Measurements from ENCODE around the gene CASP3. TPM values are rescaled to one million over a fixed set of nuclear protein-coding genes. Genes with fewer than 3 reads are reported as not detected.
"Not testable (repeated sequence)": the region's sequence is repeated elsewhere in the genome, so short reads cannot be mapped to it uniquely, and the experiment has no call there.

Gene CASP3
- total and polyA plus RNA-seq, 9 of the 15 experiments (the other 6 are each of a cell fraction or from before 2014, with no cell fraction given) = 17.6 to 40.1 (median 31.8) TPM

GRCh38 chr4:184653650-184654049, 4.4 kb upstream of the CASP3 start (continued):
- no peak for TF ChIP-seq E2F8 (IDR thresholded peaks at IDR 0.05; ENCODE audit: low read depth, partially characterized antibody)

GRCh38 chr4:184652681-184653080, 3.4 kb upstream of the CASP3 start:
- H3K27me3 ChIP-seq (ENCODE audit: control insufficient read depth in 2 of 2, insufficient read depth in 2 of 2, low read length in 2 of 2); H3K4me2 ChIP-seq (ENCODE audit: insufficient read depth, low read length); intact Hi-C loops (cut with micrococcal nuclease); DNase-seq (ENCODE audit: extremely low read depth in 1 of 4, low spot score in 3 of 4); H3K9ac ChIP-seq (ENCODE audit: insufficient read depth in 1 of 2, low read depth in 2 of 2, low read length in 2 of 2); ATAC-seq; CTCF ChIA-PET (ENCODE audit: low intra/inter-chr PET ratio); H3K9me1 ChIP-seq (ENCODE audit: control insufficient read depth, insufficient read depth, low read length); H3K27ac ChIP-seq (ENCODE audit: extremely low read depth, low read depth, low read length); H2AFZ ChIP-seq (ENCODE audit: low read depth, low read length); H3K9me3 ChIP-seq (replicated peaks; ENCODE audit: control insufficient read depth, insufficient read depth, low read depth, low read length); H3K4me3 ChIP-seq; H3K36me3 ChIP-seq (ENCODE audit: control insufficient read depth, insufficient read depth, low read length); H4K20me1 ChIP-seq (replicated peaks; ENCODE audit: control insufficient read depth, insufficient read depth, low read length); FAIRE-seq; in situ Hi-C loops (cut with MboI); BruUV-seq (replicated peaks): not testable (repeated sequence)
- Histone ChIP-seq H3K4me1 (replicated peaks in 1 of 2; ENCODE audit: control insufficient read depth in 2 of 2, insufficient read depth in 2 of 2, low read length in 2 of 2) (peaks cover 9 to 16% of the 10 kb centered on the region in 2 experiments; a peak in 4 of 5 replicates), H3K79me2 (ENCODE audit: control insufficient read depth, insufficient read depth, low read length) (peaks cover 27% of the 10 kb centered on the region)
- POLR2A ChIA-PET = interaction anchor here (0.8 kb wide), 1 partner anchor 981 kb away, joined by 3 read pairs; no protein-coding TSS in a partner anchor
- TF ChIP-seq PCBP2 (IDR thresholded peaks at IDR 0.05; ENCODE audit: low read depth, low read length, poor library complexity, severe bottlenecking) = peak; percentile 71
